ENCODE data around the gene TDRD5. TPM values are rescaled to one million over a fixed set of nuclear protein-coding genes. Genes with fewer than 3 reads are reported as not detected.

TDRD5 gene
- total RNA-seq, 1 experiment from 2014 or later, result 0.25 TPM

GRCh38 chr1:179731643-179732042 is 140.0 kb downstream of the TDRD5 start (continued):
- TF ChIP-seq MAX (IDR thresholded peaks at IDR 0.05) (no peak), SIN3A (IDR thresholded peaks at IDR 0.05; ENCODE audit: low read depth) (no peak), ZNF274 (IDR thresholded peaks at IDR 0.05; ENCODE audit: low read depth, low read length) (no peak), TCF7L2 (IDR thresholded peaks at IDR 0.05; ENCODE audit: borderline replicate concordance, extremely low read depth, insufficient read depth, insufficient read length) (no peak), EGR1 (IDR thresholded peaks at IDR 0.05; ENCODE audit: low read depth) (no peak), POLR2AphosphoS5 (IDR thresholded peaks at IDR 0.05; ENCODE audit: low read depth, low read length) (no peak), FOSL1 (IDR thresholded peaks at IDR 0.05; ENCODE audit: low read depth) (no peak), CEBPB (IDR thresholded peaks at IDR 0.05; ENCODE audit: low read depth) (no peak), EZH2 (IDR thresholded peaks at IDR 0.05) (no peak), ATF3 (IDR thresholded peaks at IDR 0.05) (no peak), ELF1 (IDR thresholded peaks at IDR 0.05; ENCODE audit: borderline replicate concordance, low read depth) (no peak), POLR2A (IDR thresholded peaks at IDR 0.05; ENCODE audit: borderline replicate concordance, extremely low read depth, insufficient read depth, insufficient read length) (no peak), SP1 (IDR thresholded peaks at IDR 0.05; ENCODE audit: low read depth) (no peak), JUND (IDR thresholded peaks at IDR 0.05) (no peak)

Other genes starting within 250 kb of the TDRD5 start
- 2.3 TPM for gene AXDND1, start 225.9 kb upstream of the TDRD5 start, total RNA-seq (2021; ENCODE audit: unreplicated experiment)
- not detected for gene NPHS2, start 15.9 kb upstream of the TDRD5 start, total RNA-seq (2021; ENCODE audit: unreplicated experiment)
- not detected for gene FAM163A, start 151.5 kb downstream of the TDRD5 start, total RNA-seq (2021; ENCODE audit: unreplicated experiment)

Data from HCT116 (cell line).